OCI-LY1 (cell line): ENCODE measurements around the gene PIM1.

ENCODE experiments used
- H2AFZ ChIP-seq: fragments of 200-600 bp; sonication (generic), shearing (Covaris generic); 2 replicates; pipeline ENCODE4 v1.6.0; 2014; ENCODE audit warnings: antibody characterized with exemption, mild to moderate bottlenecking, low read length
- H3F3A ChIP-seq: fragments of 200-600 bp; sonication (generic), shearing (Covaris generic); 2 replicates; pipeline ENCODE4 v1.6.0; 2014; ENCODE audit warnings: mild to moderate bottlenecking, antibody characterized with exemption, low read length, moderate library complexity; ENCODE audit not compliant: insufficient read depth
- H3K27ac ChIP-seq: fragments of 200-600 bp; sonication (generic); 2 replicates; pipeline ENCODE4 v1.5.1; 2014; ENCODE audit warnings: low read length, mixed run types, mild to moderate bottlenecking, low read depth; ENCODE audit not compliant: poor library complexity, severe bottlenecking
- H3K27me3 ChIP-seq: fragments of 200-600 bp; sonication (generic); 2 replicates; pipeline ENCODE4 v1.6.0; 2014; ENCODE audit warnings: antibody characterized with exemption, mild to moderate bottlenecking, low read length, moderate library complexity; ENCODE audit not compliant: insufficient read depth
- H3K36me3 ChIP-seq: fragments of 200-600 bp; sonication (generic); 2 replicates; pipeline ENCODE4 v1.6.1; 2014; ENCODE audit warnings: mild to moderate bottlenecking, antibody characterized with exemption, low read length, moderate library complexity, mixed read lengths; ENCODE audit not compliant: insufficient read depth
- H3K4me1 ChIP-seq: fragments of 200-600 bp; sonication (generic); 2 replicates; pipeline ENCODE4 v1.5.1; 2014; ENCODE audit warnings: mild to moderate bottlenecking, low read length, moderate library complexity; ENCODE audit not compliant: insufficient read depth, severe bottlenecking
- H3K4me2 ChIP-seq: fragments of 200-600 bp; sonication (generic), shearing (Covaris generic); 2 replicates; pipeline ENCODE4 v1.6.1; 2014; ENCODE audit warnings: low read length
- H3K4me3 ChIP-seq: fragments of 200-600 bp; sonication (generic); 2 replicates; pipeline ENCODE4 v1.5.1; 2014; ENCODE audit warnings: low read length, low read depth, mild to moderate bottlenecking, mixed read lengths; ENCODE audit not compliant: poor library complexity, severe bottlenecking
- H3K79me2 ChIP-seq: fragments of 200-600 bp; shearing (Covaris generic); 2 replicates; pipeline ENCODE4 v1.6.1; 2016; ENCODE audit warnings: mixed run types, low read length, mixed read lengths; ENCODE audit not compliant: insufficient read depth
- H3K9ac ChIP-seq: fragments of 200-600 bp; sonication (generic), shearing (Covaris generic); 2 replicates; pipeline ENCODE4 v1.6.1; 2014; ENCODE audit warnings: mild to moderate bottlenecking, low read length, mixed read lengths
- H3K9me2 ChIP-seq: fragments of 200-600 bp; sonication (generic), shearing (Covaris generic); 2 replicates; pipeline ENCODE4 v1.6.1; 2014; ENCODE audit warnings: low read depth, mild to moderate bottlenecking, low read length, mixed read lengths
- H3K9me3 ChIP-seq: fragments of 200-600 bp; shearing (Covaris generic); 2 replicates; pipeline ENCODE4 v1.6.1; 2014; ENCODE audit warnings: low read length, mixed read lengths
- H4K20me1 ChIP-seq: fragments of 200-600 bp; sonication (generic), shearing (Covaris generic); 2 replicates; pipeline ENCODE4 v1.6.0; 2016; ENCODE audit warnings: mild to moderate bottlenecking, low read length; ENCODE audit not compliant: insufficient read depth
- CTCF ChIP-seq: fragments of 200-600 bp; sonication (generic), shearing (Covaris generic); IDR thresholded peaks from 2 replicates; pipeline ENCODE4 v1.5.1; 2017; ENCODE audit warnings: mild to moderate bottlenecking, antibody characterized with exemption, low read length, moderate library complexity, mixed read lengths
- EZH2 ChIP-seq: fragments of 200-600 bp; sonication (generic), shearing (Covaris generic); IDR thresholded peaks from 2 replicates; pipeline ENCODE4 v1.8.0; 2017; ENCODE audit warnings: borderline replicate concordance, mixed run types, mild to moderate bottlenecking, antibody characterized with exemption, low read length, moderate library complexity, mixed read lengths

Gene PIM1

GRCh38 chr6:37134036-37134395, 35.9 kb upstream of the PIM1 start:
- Histone ChIP-seq H3K4me3 (no peak overlapping the region), H3K4me2 (no peak overlapping the region), H3K9ac (no peak overlapping the region), H3K9me3 (no peaks in the 10 kb centered on the region), H4K20me1 (no peaks in the 10 kb centered on the region), H3K9me2 (no peaks in the 10 kb centered on the region), H2AFZ (no peak overlapping the region), H3F3A (peaks cover 2% of the 10 kb centered on the region; the same call in 1 of the 2 replicates), H3K79me2 (no peaks in the 10 kb centered on the region), H3K27me3 (no peaks in the 10 kb centered on the region), H3K36me3 (no peaks in the 10 kb centered on the region), H3K4me1 (peaks cover 70% of the 10 kb centered on the region), H3K27ac (peak overlapping the region; percentile 88)
- no peak for TF ChIP-seq CTCF
- no peak for TF ChIP-seq EZH2

- Histone ChIP-seq H3K27me3 (no peaks in the 10 kb centered on the region), H3F3A (peaks cover 7% of the 10 kb centered on the region; the same call in 1 of the 2 replicates), H3K4me2 (peak overlapping the region; percentile 9; the same call in 1 of the 2 replicates), H3K36me3 (no peaks in the 10 kb centered on the region), H3K4me3 (no peak overlapping the region), H3K9me3 (no peaks in the 10 kb centered on the region), H3K79me2 (no peaks in the 10 kb centered on the region), H3K4me1 (peaks cover 70% of the 10 kb centered on the region), H3K9ac (peak overlapping the region; percentile 22; the same call in 1 of the 2 replicates), H3K27ac (peak overlapping the region; percentile 88), H4K20me1 (no peaks in the 10 kb centered on the region), H3K9me2 (no peaks in the 10 kb centered on the region), H2AFZ (no peak overlapping the region)
- TF ChIP-seq CTCF (no peak), EZH2 (no peak)
Observed at GRCh38 chr6:37134396-37135191, 35.4 kb upstream of the PIM1 start.

GRCh38 chr6:37135835-37136694, 33.9 kb upstream of the PIM1 start:
- no peaks in the 10 kb centered on the region for H4K20me1 ChIP-seq
- no peaks in the 10 kb centered on the region for H3K9me3 ChIP-seq
- H3K27me3 ChIP-seq: no peaks in the 10 kb centered on the region
- peaks cover 57% of the 10 kb centered on the region for H3K4me1 ChIP-seq
- H3K36me3 ChIP-seq: no peaks in the 10 kb centered on the region
- TF ChIP-seq EZH2 (no peak), CTCF (no peak)
- peaks cover 7% of the 10 kb centered on the region; the same call in 1 of the 2 replicates for H3F3A ChIP-seq
- H3K9me2 ChIP-seq: no peaks in the 10 kb centered on the region
- H3K4me2 ChIP-seq: peak overlapping the region; percentile 79
- H3K79me2 ChIP-seq: no peaks in the 10 kb centered on the region
- H3K27ac ChIP-seq: peak overlapping the region; percentile 88
- H2AFZ ChIP-seq: no peak overlapping the region
- peak overlapping the region; percentile 79; the same call in 1 of the 2 replicates for H3K9ac ChIP-seq
- peak overlapping the region; percentile 49 for H3K4me3 ChIP-seq
